Measurements from ENCODE around the gene ROPN1B.
"Not testable (repeated sequence)": the region's sequence is repeated elsewhere in the genome, so short reads cannot be mapped to it uniquely, and the experiment has no call there.

GRCh38 chr3:125975245-125976002 lies 6.4 kb downstream of the ROPN1B start:
- TF ChIP-seq ZNF532 (CRISPR knock-in tag; IDR thresholded peaks at IDR 0.05; ENCODE audit: borderline replicate concordance); ERG (CRISPR knock-in tag; IDR thresholded peaks at IDR 0.05); SP1 (CRISPR knock-in tag; conservative IDR thresholded peaks at IDR 0.05); CTCF (IDR thresholded peaks at IDR 0.05); MYBL2 (CRISPR knock-in tag; IDR thresholded peaks at IDR 0.05); RELA (CRISPR knock-in tag; IDR thresholded peaks at IDR 0.05; ENCODE audit: borderline replicate concordance); FOXP1 (CRISPR knock-in tag; IDR thresholded peaks at IDR 0.05; ENCODE audit: borderline replicate concordance); ESRRA (CRISPR knock-in tag; IDR thresholded peaks at IDR 0.05; ENCODE audit: borderline replicate concordance); MXD4 (CRISPR knock-in tag; IDR thresholded peaks at IDR 0.05; ENCODE audit: borderline replicate concordance): not testable (repeated sequence)
- TF ChIP-seq, protein P1, sequence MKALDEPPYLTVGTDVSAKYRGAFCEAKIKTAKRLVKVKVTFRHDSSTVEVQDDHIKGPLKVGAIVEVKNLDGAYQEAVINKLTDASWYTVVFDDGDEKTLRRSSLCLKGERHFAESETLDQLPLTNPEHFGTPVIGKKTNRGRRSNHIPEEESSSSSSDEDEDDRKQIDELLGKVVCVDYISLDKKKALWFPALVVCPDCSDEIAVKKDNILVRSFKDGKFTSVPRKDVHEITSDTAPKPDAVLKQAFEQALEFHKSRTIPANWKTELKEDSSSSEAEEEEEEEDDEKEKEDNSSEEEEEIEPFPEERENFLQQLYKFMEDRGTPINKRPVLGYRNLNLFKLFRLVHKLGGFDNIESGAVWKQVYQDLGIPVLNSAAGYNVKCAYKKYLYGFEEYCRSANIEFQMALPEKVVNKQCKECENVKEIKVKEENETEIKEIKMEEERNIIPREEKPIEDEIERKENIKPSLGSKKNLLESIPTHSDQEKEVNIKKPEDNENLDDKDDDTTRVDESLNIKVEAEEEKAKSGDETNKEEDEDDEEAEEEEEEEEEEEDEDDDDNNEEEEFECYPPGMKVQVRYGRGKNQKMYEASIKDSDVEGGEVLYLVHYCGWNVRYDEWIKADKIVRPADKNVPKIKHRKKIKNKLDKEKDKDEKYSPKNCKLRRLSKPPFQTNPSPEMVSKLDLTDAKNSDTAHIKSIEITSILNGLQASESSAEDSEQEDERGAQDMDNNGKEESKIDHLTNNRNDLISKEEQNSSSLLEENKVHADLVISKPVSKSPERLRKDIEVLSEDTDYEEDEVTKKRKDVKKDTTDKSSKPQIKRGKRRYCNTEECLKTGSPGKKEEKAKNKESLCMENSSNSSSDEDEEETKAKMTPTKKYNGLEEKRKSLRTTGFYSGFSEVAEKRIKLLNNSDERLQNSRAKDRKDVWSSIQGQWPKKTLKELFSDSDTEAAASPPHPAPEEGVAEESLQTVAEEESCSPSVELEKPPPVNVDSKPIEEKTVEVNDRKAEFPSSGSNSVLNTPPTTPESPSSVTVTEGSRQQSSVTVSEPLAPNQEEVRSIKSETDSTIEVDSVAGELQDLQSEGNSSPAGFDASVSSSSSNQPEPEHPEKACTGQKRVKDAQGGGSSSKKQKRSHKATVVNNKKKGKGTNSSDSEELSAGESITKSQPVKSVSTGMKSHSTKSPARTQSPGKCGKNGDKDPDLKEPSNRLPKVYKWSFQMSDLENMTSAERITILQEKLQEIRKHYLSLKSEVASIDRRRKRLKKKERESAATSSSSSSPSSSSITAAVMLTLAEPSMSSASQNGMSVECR (CRISPR knock-in tag; IDR thresholded peaks at IDR 0.05; ENCODE audit: borderline replicate concordance) = not testable (repeated sequence)
- TF ChIP-seq, protein P2, sequence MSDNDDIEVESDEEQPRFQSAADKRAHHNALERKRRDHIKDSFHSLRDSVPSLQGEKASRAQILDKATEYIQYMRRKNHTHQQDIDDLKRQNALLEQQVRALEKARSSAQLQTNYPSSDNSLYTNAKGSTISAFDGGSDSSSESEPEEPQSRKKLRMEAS (CRISPR knock-in tag; IDR thresholded peaks at IDR 0.05) = not testable (repeated sequence)
- TF ChIP-seq, protein P3, sequence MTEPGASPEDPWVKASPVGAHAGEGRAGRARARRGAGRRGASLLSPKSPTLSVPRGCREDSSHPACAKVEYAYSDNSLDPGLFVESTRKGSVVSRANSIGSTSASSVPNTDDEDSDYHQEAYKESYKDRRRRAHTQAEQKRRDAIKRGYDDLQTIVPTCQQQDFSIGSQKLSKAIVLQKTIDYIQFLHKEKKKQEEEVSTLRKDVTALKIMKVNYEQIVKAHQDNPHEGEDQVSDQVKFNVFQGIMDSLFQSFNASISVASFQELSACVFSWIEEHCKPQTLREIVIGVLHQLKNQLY (CRISPR knock-in tag; IDR thresholded peaks at IDR 0.05) = not testable (repeated sequence)
